ENCODE results near the gene IGFL3.

IGFL3 gene

GRCh38 chr19:46076031-46076880, 48.2 kb downstream of the IGFL3 start:
- FAIRE-seq: peak; percentile 51

- no peak for FAIRE-seq
These were observed 51.1 kb downstream of the IGFL3 start for GRCh38 chr19:46073268-46073922.
